ENCODE data around the gene LRRC37A3. TPM values are rescaled to one million over a fixed set of nuclear protein-coding genes. Genes with fewer than 3 reads are reported as not detected.
A peak's percentile ranks its signal among the peaks of the same experiment; 100 is the strongest.
"Not testable (repeated sequence)": the region's sequence is repeated elsewhere in the genome, so short reads cannot be mapped to it uniquely, and the experiment has no call there.

LRRC37A3 gene
- total RNA-seq, 1 donor from 2014 or later: 13.4 TPM

- not testable (repeated sequence) for DNase-seq (ENCODE audit: low spot score)
Observed at GRCh38 chr17:64927444-64927843, 8.2 kb upstream of the LRRC37A3 start.

DNA sequence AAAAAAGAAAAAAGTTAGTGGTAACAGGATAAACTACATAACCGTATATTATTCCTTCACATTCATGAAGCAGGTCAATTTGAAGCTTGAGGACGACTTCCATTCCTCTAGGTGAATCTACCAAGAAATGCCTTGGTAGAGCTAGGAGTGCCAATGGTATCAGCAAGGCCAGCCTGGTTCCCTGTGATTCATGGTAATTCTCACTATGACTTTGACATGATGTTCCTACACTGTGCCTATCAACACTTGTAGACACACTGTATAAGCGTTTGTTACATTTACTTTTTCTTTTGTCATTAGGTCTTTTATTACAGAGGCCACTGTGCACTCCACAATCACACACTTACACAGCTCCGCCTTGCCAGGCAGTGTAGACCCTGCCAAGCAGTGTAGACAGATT, 7.2 kb upstream of the LRRC37A3 start:
- not testable (repeated sequence) for DNase-seq (ENCODE audit: low spot score)

GRCh38 chr17:64925244-64925643, 6.0 kb upstream of the LRRC37A3 start:
- DNase-seq (ENCODE audit: low spot score): not testable (repeated sequence)

- DNase-seq (ENCODE audit: low spot score): not testable (repeated sequence)
Observed at GRCh38 chr17:64923051-64923568, 3.8 kb upstream of the LRRC37A3 start.

GRCh38 chr17:64920419-64921172, 1.3 kb upstream of the LRRC37A3 start:
- DNase-seq (ENCODE audit: low spot score): no peak

DNA sequence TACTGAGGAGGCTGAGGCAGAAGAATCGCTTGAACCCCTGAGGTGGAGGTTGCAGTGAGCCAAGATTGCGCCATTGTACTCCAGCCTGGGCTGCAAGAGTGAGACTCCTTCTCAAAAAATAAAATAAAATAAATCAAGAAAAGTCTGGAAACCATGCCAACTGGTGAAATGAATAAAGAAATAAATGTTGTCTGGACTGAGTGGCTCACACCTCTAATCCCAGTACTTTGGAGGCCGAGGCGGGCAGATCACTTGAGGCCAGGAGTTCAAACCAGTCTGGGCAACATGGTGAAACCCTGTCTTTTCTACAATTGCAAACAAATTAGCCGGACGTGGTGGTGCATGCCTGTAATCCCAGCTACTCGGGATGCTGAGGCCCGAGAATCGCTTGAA, 744 bp upstream of the LRRC37A3 start:
- no peak for DNase-seq (ENCODE audit: low spot score)

DNA sequence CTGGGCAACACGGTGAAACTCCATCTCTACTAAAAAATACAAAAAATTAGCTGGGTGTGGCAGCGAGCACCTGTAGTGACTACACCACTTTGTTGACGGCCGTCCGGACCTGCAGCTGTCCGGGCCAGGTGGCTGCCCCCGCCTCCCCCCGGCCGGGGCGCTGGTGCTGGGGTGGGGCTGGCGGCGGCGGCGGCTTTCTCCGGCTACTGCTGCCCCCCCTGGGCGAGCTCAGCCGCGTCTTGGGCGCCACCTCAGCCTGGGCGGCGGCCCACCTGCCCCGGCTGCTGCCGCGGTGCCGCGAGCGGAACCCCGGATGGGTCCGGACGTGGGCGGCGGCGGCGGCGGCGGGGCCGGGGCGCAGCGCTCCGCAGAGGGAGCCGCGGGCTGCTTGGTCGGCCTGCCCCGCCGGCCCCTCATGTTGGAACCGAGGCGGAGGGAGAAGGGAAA, 413 bp downstream of the LRRC37A3 start:
- not testable (repeated sequence) for DNase-seq (ENCODE audit: low spot score)

GRCh38 chr17:64917540-64917939, 1.7 kb downstream of the LRRC37A3 start:
- not testable (repeated sequence) for DNase-seq (ENCODE audit: low spot score)

DNA sequence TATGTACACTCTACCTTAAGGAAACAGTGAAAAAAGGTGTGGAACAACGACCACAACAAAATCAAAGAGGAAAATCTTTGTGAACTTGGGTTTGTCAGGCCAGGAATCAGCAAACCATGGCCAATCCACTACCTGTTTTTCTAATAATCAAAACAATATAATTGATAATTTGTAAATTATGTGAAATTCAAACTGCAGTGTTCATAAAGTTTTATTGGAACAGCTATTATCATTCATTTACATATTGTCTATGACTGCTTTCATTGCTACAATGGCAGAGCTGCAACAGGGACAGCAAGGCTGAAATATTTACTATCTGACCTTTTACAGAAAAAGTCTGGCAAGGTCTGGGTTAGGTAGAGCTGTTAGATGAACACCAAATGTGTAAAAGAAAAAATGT, 4.0 kb downstream of the LRRC37A3 start:
- not testable (repeated sequence) for DNase-seq (ENCODE audit: low spot score)

GRCh38 chr17:64910191-64910514, 9.1 kb downstream of the LRRC37A3 start:
- DNase-seq (ENCODE audit: low spot score): not testable (repeated sequence)

DNA sequence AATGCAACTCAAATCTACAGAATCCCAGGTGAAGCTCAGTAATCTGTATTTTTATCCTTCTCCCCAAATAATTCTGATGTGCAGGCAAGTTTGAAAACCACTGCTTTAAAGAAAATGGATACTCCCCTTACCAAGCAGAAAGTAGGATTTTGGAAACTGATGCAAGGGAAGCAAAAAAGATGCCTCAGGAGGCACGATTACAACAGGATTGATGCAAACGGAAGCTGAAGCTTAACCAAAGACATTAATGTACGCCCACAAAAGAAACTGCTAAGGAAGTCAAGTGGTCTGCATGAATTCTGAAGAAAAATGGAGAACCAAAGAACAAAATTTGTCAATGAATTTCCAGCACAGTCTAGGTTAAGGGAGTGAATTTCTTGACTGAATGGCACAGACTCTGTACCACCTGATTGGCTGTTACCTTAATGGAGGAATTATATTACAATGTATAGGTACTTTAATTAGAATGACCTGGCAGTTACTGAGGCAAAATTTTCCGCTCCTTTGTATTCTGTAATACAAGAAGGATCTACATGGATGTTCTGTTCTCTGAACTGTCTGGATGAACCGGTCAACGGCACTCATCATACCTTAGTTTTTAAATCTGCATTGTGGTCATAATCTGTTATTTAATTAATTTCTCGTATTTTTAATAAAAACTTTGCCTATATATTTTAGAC, 9.6 kb downstream of the LRRC37A3 start:
- DNase-seq (ENCODE audit: low spot score): not testable (repeated sequence)

DNA sequence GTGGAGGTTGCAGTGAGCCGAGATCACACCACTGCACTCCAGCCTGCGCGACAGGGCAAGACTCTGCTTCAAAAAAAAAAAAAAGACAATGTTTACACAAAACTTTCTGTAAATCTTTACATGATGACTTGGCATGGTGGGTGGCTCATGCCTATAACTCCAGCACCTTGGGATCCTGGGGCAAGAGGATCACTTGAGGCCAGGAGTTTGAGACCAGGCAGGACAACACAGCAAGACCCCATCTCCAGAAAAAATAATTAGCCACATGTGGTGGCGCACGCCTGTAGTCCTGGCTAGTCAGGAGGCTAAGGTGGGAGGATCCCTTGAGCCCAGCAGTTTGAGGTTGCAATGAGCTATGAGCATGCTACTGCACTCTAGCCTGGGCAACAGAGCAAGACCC, 15.2 kb downstream of the LRRC37A3 start:
- not testable (repeated sequence) for DNase-seq (ENCODE audit: low spot score)

- peak; percentile 89 for DNase-seq (ENCODE audit: low spot score)
Observed at GRCh38 chr17:64897136-64897535, 22.1 kb downstream of the LRRC37A3 start.

DNA sequence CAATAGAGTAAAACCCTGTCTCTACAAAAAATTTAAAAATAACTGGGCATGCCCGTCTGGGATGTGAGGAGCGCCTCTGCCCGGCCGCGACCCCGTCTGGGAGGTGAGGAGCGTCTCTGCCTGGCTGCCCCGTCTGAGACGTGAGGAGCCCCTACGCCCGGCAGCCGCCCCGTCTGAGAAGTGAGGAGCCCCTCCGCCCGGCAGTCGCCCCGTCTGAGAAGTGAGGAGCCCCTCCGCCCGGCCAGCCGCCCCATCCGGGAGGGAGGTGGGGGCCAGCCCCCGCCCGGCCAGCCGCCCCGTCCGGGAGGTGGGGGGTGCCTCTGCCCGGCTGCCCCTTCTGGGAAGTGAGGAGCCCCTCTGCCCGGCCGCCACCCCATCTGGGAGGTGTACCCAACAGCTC, 45.1 kb downstream of the LRRC37A3 start:
- not testable (repeated sequence) for DNase-seq (ENCODE audit: low spot score)

GRCh38 chr17:64847504-64848466, 71.5 kb downstream of the LRRC37A3 start:
- not testable (repeated sequence) for DNase-seq (ENCODE audit: low spot score)

DNA sequence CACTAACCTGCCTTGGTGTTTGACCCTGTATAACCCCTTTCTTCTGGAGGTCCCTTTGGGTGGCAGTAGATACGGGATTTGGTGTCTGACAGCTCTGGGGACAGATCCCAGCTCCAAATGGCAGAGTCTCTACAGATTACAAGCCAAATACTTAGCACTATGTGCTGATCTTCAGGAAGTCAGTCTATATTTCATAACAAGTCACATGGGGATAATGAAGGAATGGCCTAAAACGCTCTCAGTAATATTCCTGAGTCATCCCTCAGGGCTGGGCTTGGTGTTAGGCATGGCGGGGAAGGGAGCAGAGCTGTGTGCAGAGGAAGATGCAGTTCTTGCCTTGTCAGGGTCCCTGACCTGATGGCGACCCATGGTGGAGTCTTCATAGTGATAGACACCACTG, 72.4 kb downstream of the LRRC37A3 start:
- DNase-seq (ENCODE audit: low spot score): not testable (repeated sequence)

DNA sequence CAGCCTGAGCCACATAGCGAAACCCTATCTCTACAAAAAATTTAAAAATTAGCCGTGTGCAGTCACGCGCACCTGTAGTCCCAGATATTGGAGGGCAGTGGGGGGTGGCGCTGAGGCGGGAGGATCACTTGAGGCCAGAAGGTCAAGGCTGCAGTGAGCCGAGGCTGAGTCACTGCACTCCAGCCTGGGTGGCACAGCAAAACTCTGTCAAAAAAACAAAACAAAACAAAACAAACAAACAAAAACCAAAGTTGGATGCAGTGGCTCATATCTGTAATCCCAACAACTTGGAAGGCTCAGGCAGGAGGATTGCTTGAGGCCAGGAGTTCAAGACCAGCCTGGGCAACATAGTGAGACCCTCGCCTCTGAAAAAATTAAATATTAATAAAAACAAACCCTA, 75.4 kb downstream of the LRRC37A3 start:
- not testable (repeated sequence) for DNase-seq (ENCODE audit: low spot score)

GRCh38 chr17:64842900-64843299, 76.4 kb downstream of the LRRC37A3 start:
- DNase-seq (ENCODE audit: low spot score): not testable (repeated sequence)

GRCh38 chr17:64840960-64841359, 78.3 kb downstream of the LRRC37A3 start:
- DNase-seq (ENCODE audit: low spot score): not testable (repeated sequence)

GRCh38 chr17:64838513-64838912, 80.8 kb downstream of the LRRC37A3 start:
- DNase-seq (ENCODE audit: low spot score): not testable (repeated sequence)

Measured in mesenteric fat pad (tissue), 1 donor.